Retinal pigment epithelial cell (primary cell): ENCODE results near the gene GTPBP3.

Experiments
- DNase-seq: peaks from one replicate; pipeline ENCODE4 v3.0.0-alpha.2; 2010; ENCODE audit warnings: low read depth
- H3K4me3 ChIP-seq: 2 replicates; pipeline ENCODE4 v1.5.1; 2011; ENCODE audit warnings: mild to moderate bottlenecking, low read length, control low read depth, moderate library complexity
- TF ChIP-seq, protein P1 (sequence below): conservative IDR thresholded peaks from 2 replicates; pipeline ENCODE4 v1.5.1; 2011; ENCODE audit warnings: low read depth, low read length, control low read depth, inconsistent platforms

Gene GTPBP3

DNA sequence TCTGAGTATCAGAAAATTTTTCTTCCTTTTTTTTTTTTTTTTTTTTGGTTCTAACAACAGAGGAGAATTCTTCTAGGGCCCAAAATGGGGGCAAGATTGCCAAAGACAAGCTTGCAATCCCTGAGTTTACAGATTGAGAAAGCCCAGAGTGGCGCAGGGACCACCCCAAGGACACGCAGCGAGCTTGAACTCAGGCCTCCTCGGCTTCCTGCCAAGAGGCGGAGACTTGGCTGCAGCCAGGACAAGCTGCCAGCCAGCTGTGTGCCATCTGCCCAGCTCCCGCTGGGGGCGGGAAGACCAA, 32.2 kb upstream of the GTPBP3 start:
- DNase-seq: no peak
- TF ChIP-seq, protein P1, sequence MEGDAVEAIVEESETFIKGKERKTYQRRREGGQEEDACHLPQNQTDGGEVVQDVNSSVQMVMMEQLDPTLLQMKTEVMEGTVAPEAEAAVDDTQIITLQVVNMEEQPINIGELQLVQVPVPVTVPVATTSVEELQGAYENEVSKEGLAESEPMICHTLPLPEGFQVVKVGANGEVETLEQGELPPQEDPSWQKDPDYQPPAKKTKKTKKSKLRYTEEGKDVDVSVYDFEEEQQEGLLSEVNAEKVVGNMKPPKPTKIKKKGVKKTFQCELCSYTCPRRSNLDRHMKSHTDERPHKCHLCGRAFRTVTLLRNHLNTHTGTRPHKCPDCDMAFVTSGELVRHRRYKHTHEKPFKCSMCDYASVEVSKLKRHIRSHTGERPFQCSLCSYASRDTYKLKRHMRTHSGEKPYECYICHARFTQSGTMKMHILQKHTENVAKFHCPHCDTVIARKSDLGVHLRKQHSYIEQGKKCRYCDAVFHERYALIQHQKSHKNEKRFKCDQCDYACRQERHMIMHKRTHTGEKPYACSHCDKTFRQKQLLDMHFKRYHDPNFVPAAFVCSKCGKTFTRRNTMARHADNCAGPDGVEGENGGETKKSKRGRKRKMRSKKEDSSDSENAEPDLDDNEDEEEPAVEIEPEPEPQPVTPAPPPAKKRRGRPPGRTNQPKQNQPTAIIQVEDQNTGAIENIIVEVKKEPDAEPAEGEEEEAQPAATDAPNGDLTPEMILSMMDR: no peak
- no peak overlapping the region for H3K4me3 ChIP-seq

DNA sequence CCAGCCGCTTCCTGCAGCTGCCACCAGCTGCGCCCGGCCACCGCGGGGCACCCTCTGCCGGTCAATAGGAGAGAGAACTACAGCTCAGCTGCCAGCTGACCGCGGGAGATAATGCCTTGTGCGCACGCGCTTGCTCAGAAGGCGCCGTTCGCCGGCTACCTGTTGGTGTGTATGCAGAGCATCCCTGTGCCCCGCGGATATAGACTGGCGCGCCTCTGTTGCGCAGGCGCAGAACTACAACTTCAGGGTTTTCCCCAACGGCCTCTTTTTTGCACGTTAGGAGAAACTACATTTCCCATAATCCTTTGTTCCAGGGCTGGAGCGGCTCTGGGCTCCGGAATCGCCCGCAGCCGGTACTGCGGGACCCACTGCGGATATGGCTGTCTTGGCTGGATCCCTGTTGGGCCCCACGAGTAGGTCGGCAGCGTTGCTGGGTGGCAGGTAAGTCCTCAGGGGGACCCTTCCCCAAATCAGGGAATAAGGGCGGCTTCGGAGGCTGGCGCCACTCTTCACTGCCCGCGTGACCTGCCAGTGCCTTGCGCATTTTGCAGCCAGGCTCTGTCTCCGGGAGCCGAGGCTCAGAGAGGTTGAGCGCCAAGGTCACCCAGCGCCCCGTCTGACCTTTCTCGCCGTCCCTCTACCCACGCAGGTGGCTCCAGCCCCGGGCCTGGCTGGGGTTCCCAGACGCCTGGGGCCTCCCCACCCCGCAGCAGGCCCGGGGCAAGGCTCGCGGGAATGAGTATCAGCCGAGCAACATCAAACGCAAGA, 31.7 kb upstream of the GTPBP3 start, which contains the start of gene MRPL34:
MRPL34 (plus strand) TSS at position 356 of the 768 bp plus-strand sequence; CDS start at position 377, 21 bp downstream.
- DNase-seq: peak; percentile 95
- H3K4me3 ChIP-seq: peak within 1 kb of the TSS; percentile 79
- TF ChIP-seq, protein P1: peak; percentile 83

DNA sequence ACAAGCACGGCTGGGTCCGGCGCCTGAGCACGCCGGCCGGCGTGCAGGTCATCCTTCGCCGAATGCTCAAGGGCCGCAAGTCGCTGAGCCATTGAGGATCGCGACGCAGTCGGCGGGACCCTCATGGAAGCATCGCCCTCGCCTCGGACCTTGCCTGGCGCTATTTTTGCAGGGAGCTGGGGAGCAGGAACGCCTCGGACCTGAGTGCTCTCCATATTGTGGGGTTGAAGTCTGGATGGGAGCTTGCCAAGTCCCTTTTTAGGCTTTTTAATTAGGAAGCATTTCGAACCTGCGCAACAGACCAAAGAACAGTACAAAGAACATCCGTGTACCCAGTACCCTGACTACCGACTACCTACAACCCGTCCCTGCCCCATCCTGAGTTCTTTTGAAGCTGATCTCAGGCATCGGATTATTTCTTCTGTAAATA, 31.1 kb upstream of the GTPBP3 start:
- no peak for DNase-seq
- TF ChIP-seq, protein P1: no peak
- peak overlapping the region; percentile 79 for H3K4me3 ChIP-seq

DNA sequence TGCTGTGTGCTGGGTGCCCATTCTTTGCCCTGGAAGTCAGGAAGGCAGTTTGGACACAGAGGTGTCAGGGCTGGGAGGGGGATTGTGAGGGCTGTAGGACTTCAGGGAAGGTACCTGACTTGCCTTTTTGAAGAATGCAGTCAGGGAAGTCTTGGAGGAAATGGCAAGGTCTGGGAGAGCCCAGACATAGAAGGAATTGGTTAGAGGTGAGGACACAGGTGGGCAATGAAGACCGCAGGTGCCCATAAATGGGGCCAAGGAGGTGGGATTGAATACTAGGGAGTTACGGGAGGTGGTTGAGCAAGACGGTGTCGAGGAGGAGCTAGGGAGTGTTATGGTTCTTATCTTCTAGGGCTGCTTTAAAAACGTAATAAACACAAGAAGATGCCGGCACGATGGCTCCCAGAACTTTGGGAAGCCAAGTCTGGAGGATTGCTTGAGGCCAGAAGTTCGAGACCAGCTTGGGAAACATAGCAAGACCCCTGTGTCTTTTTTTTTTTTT, 29.4 kb upstream of the GTPBP3 start:
- no peak overlapping the region for H3K4me3 ChIP-seq
- DNase-seq: no peak
- TF ChIP-seq, protein P1: no peak

DNA sequence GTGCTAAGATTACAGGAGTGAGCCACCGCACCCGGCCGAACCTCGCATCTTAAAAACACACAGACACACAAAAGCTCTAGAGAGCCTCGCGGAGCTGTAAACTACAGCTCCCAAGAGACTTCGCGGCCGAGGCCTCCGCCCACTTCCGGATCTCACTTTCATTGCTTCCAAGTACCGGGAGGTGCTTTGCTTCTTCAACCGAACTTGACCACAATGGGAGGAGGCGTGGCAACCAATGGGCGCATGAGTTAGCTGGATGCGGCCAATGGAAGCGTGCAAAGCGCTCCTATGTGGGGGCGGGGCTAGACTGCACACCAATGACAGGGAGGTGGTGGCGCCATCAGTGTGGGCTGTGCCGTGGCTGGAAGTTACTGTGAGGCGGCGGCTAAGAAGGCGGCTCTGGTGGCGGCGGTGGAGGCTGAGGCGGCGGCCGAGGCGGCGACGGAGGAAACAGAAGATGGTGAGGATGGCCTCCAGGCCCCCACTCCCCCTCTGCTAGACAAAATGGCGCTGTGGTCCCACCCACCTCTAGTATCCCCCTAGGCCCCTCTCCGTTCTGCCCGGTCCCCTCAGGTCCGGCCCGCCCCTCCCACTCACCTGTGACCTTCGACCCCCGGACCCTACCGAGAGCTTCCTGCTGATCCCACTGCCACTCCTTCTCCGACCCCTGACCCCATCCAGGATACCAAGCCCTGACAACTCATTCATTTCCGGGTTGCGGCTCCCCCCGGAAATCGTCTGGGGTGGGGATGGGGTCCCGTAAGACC, 28.0 kb upstream of the GTPBP3 start, which contains the start of gene DDA1:
DDA1 (plus strand) TSS at position 366 of the 767 bp plus-strand sequence; CDS start at position 458, 92 bp downstream.
- DNase-seq: peak; percentile 99
- TF ChIP-seq, protein P1: no peak
- H3K4me3 ChIP-seq: peak within 1 kb of the TSS; percentile 93

DNA sequence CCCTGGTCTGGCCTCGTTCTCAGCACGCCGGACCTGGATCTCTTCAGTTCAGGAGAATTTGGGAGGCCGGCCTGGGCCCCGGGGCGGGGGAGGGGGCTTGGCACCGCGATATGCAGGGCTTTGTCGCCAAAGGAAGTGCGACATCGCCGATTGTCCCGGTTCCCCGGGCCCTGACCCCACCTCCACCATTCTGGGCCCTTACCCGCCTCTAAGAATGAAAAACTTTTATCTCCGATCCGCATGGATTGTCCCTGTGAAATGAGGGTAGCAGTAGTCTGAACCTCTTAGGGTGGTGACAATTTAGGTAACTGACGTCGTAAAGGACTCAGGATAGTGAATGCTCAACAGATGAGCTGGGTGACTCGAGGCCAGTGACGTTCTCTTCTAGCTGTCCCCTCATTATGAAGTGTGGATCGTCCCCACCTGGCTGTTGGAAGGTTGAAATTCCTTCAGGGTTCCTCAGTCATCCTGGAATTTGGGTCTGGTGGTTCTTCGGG, 27.3 kb upstream of the GTPBP3 start:
- no peak for DNase-seq
- H3K4me3 ChIP-seq: peak overlapping the region; percentile 93
- TF ChIP-seq, protein P1: no peak
